ENCODE measurements around the gene RUFY3. TPM values are rescaled to one million over a fixed set of nuclear protein-coding genes. Genes with fewer than 3 reads are reported as not detected.

The RUFY3 gene
- total and polyA plus RNA-seq, 2 experiments from 2014 or later: 18.3 to 29.2 TPM

- H3K27ac ChIP-seq (ENCODE audit: low read depth): 0 out of 2 replicates have a peak overlapping the region, but pooled peaks have one; percentile 11
- no peaks in the 10 kb centered on the region for H3F3A ChIP-seq (replicated peaks; ENCODE audit: low read depth)
- H3K36me3 ChIP-seq (ENCODE audit: insufficient read depth): no peaks in the 10 kb centered on the region
- H3K27me3 ChIP-seq (ENCODE audit: insufficient read depth): no peaks in the 10 kb centered on the region
- peaks cover 13% of the 10 kb centered on the region; the same call in 1 of the 2 replicates for H3K79me2 ChIP-seq (replicated peaks; ENCODE audit: insufficient read depth)
- no peak overlapping the region for H3K4me2 ChIP-seq
- Mint-ChIP-seq H3K4me3 (no peak overlapping the region), H3K27ac (no peak overlapping the region), H3K4me1 (peaks cover 14% of the 10 kb centered on the region; the same call in 2 of the 3 replicates), H3K27me3 (ENCODE audit: insufficient read depth, low read depth, poor library complexity) (no peaks in the 10 kb centered on the region), H3K36me3 (ENCODE audit: low read depth) (no peaks in the 10 kb centered on the region), H3K9me3 (no peaks in the 10 kb centered on the region)
- no peak overlapping the region for H3K4me3 ChIP-seq
- TF ChIP-seq STAT1 (IDR thresholded peaks at IDR 0.05; ENCODE audit: unreplicated experiment) (no peak), ZNF331 (CRISPR knock-in tag; IDR thresholded peaks at IDR 0.05; ENCODE audit: low read depth) (no peak), POLR2AphosphoS5 (IDR thresholded peaks at IDR 0.05; ENCODE audit: low read depth) (no peak), CREB1 (CRISPR knock-in tag; IDR thresholded peaks at IDR 0.05; ENCODE audit: low read depth) (no peak), EZH2phosphoT487 (IDR thresholded peaks at IDR 0.05; ENCODE audit: unreplicated experiment) (no peak), CTCF (conservative IDR thresholded peaks at IDR 0.05; ENCODE audit: low read depth in 2 of 2) (no peak), ETS1 (IDR thresholded peaks at IDR 0.05) (no peak), REST (IDR thresholded peaks at IDR 0.05; ENCODE audit: unreplicated experiment) (no peak), NANOG (IDR thresholded peaks at IDR 0.05; ENCODE audit: borderline replicate concordance) (no peak), EZH2 (IDR thresholded peaks at IDR 0.05; ENCODE audit: low read depth, unreplicated experiment) (no peak), ZNF462 (CRISPR knock-in tag; IDR thresholded peaks at IDR 0.05) (no peak), ZNF114 (CRISPR knock-in tag; IDR thresholded peaks at IDR 0.05) (no peak), JUNB (IDR thresholded peaks at IDR 0.05; ENCODE audit: unreplicated experiment) (no peak)
- peaks cover 18% of the 10 kb centered on the region for H3K4me1 ChIP-seq (ENCODE audit: insufficient read depth)
- peaks cover 5% of the 10 kb centered on the region; the same call in 1 of the 2 replicates for H4K20me1 ChIP-seq (replicated peaks; ENCODE audit: insufficient read depth)
- peak; percentile 21 for DNase-seq (ENCODE audit: low spot score)
- H2AFZ ChIP-seq: no peak overlapping the region
- ATAC-seq: peak; percentile 44
- H3K9me2 ChIP-seq (ENCODE audit: insufficient read depth): no peaks in the 10 kb centered on the region
These were observed 18.0 kb downstream of the RUFY3 start for GRCh38 chr4:70739496-70740337.

Measured in GM23338 (cell line).